Loucy (cell line): ENCODE results near the gene PAQR3.

Experiments
- H2AFZ ChIP-seq: fragments of 200-600 bp; sonication (generic); 2 replicates; pipeline ENCODE4 v1.6.0; 2016; ENCODE audit warnings: antibody characterized with exemption, mild to moderate bottlenecking, low read length, moderate library complexity
- H3F3A ChIP-seq: fragments of 200-600 bp; 2 replicates; pipeline ENCODE4 v1.6.0; 2016; ENCODE audit warnings: antibody characterized with exemption, low read depth, mild to moderate bottlenecking
- H3K27me3 ChIP-seq: fragments of 200-600 bp; sonication (generic); 2 replicates; pipeline ENCODE4 v1.6.1; 2014; ENCODE audit warnings: low read length, mild to moderate bottlenecking; ENCODE audit not compliant: insufficient read depth, poor library complexity, severe bottlenecking
- H3K36me3 ChIP-seq: fragments of 200-600 bp; sonication (generic); 2 replicates; pipeline ENCODE4 v1.6.1; 2016; ENCODE audit warnings: low read length; ENCODE audit not compliant: insufficient read depth
- H3K4me1 ChIP-seq: fragments of 200-600 bp; sonication (generic); 2 replicates; pipeline ENCODE4 v1.5.1; 2014; ENCODE audit warnings: low read length, mild to moderate bottlenecking; ENCODE audit not compliant: insufficient read depth, poor library complexity, severe bottlenecking
- H3K4me2 ChIP-seq: fragments of 200-600 bp; sonication (generic); 2 replicates; pipeline ENCODE4 v1.6.0; 2014; ENCODE audit warnings: antibody characterized with exemption, low read length, low read depth, mild to moderate bottlenecking; ENCODE audit not compliant: poor library complexity, severe bottlenecking
- H3K4me3 ChIP-seq: fragments of 200-600 bp; sonication (generic); 2 replicates; pipeline ENCODE4 v1.5.1; 2014; ENCODE audit warnings: low read length, mild to moderate bottlenecking, mixed read lengths; ENCODE audit not compliant: poor library complexity, severe bottlenecking
- H3K79me2 ChIP-seq: fragments of 200-600 bp; sonication (generic); 2 replicates; pipeline ENCODE4 v1.6.1; 2014; ENCODE audit warnings: low read length; ENCODE audit not compliant: insufficient read depth
- H3K9ac ChIP-seq: fragments of 200-600 bp; sonication (generic); 2 replicates; pipeline ENCODE4 v1.6.0; 2014; ENCODE audit warnings: mild to moderate bottlenecking, low read depth, low read length, moderate library complexity; ENCODE audit not compliant: poor library complexity, severe bottlenecking
- H3K9me2 ChIP-seq: fragments of 200-600 bp; sonication (generic); replicated peaks from 2 replicates; pipeline ENCODE4 v1.6.1; 2016; ENCODE audit warnings: low read depth, low read length, mixed read lengths
- H3K9me3 ChIP-seq: fragments of 200-600 bp; sonication (generic); 2 replicates; pipeline ENCODE4 v1.6.1; 2014; ENCODE audit warnings: mild to moderate bottlenecking, antibody characterized with exemption, low read length, low read depth; ENCODE audit not compliant: insufficient read depth
- H4K20me1 ChIP-seq: fragments of 200-600 bp; sonication (generic); 2 replicates; pipeline ENCODE4 v1.6.0; 2014; ENCODE audit warnings: antibody characterized with exemption, low read length, mild to moderate bottlenecking; ENCODE audit not compliant: insufficient read depth, poor library complexity, severe bottlenecking
- CTCF ChIP-seq: fragments of 200-600 bp; sonication (generic); conservative IDR thresholded peaks from 2 replicates; pipeline ENCODE4 v1.5.1; 2014; ENCODE audit warnings: mild to moderate bottlenecking, antibody characterized with exemption, low read length
- EZH2phosphoT487 ChIP-seq: fragments of 200-600 bp; IDR thresholded peaks from 2 replicates; pipeline ENCODE4 v1.6.1; 2018; ENCODE audit warnings: antibody characterized with exemption, mild to moderate bottlenecking, moderate library complexity, borderline replicate concordance

PAQR3 gene

GRCh38 chr4:78962597-78963115, 23.4 kb upstream of the PAQR3 start:
- Histone ChIP-seq H3K79me2 (no peaks in the 10 kb centered on the region), H3K27me3 (no peaks in the 10 kb centered on the region)
- TF ChIP-seq EZH2phosphoT487 = no peak
- TF ChIP-seq CTCF = no peak

GRCh38 chr4:78960926-78961325, 21.7 kb upstream of the PAQR3 start:
- Histone ChIP-seq H3K4me2 (no peak overlapping the region), H2AFZ (no peak overlapping the region), H3K27me3 (no peaks in the 10 kb centered on the region), H3K79me2 (no peaks in the 10 kb centered on the region), H4K20me1 (no peaks in the 10 kb centered on the region), H3F3A (no peaks in the 10 kb centered on the region), H3K9ac (no peak overlapping the region), H3K4me3 (no peak overlapping the region), H3K9me2 (no peaks in the 10 kb centered on the region), H3K36me3 (no peaks in the 10 kb centered on the region), H3K9me3 (no peaks in the 10 kb centered on the region), H3K4me1 (no peaks in the 10 kb centered on the region)
- TF ChIP-seq EZH2phosphoT487 (no peak), CTCF (no peak)

More at GRCh38 chr4:78962597-78963115, 23.4 kb upstream of the PAQR3 start:
- Histone ChIP-seq H3F3A (no peaks in the 10 kb centered on the region), H3K9ac (no peak overlapping the region), H3K4me3 (no peak overlapping the region), H3K4me1 (no peaks in the 10 kb centered on the region), H3K9me2 (no peaks in the 10 kb centered on the region), H3K4me2 (no peak overlapping the region), H4K20me1 (no peaks in the 10 kb centered on the region), H3K9me3 (no peaks in the 10 kb centered on the region), H2AFZ (no peak overlapping the region), H3K36me3 (no peaks in the 10 kb centered on the region)

DNA sequence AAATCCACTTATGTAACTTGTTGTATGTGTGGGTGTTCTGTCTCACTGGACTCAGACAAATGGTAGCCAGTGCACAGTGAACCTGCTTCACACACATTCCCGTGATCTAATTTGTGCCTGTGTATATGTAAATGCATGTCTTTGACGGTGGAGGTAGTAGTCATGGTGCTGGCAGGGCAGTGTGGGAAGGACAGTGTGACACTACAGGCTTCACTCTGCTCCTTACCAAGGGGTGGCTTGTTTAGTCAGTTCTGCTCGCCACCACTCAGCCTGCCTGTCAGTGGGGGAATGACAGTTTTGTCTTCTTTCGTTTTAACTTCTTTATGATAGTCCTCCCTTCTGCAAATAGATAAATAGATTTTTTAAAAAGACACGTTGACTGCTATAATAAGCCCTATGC, 17.7 kb upstream of the PAQR3 start:
- TF ChIP-seq EZH2phosphoT487 (no peak), CTCF (no peak)
- no peak overlapping the region for H3K4me2 ChIP-seq
- H3K9me3 ChIP-seq = no peaks in the 10 kb centered on the region
- no peaks in the 10 kb centered on the region for H3K36me3 ChIP-seq
- H3K79me2 ChIP-seq = no peaks in the 10 kb centered on the region
- no peaks in the 10 kb centered on the region for H3K27me3 ChIP-seq
- no peak overlapping the region for H3K9ac ChIP-seq
- H2AFZ ChIP-seq = no peak overlapping the region
- no peaks in the 10 kb centered on the region for H3K4me1 ChIP-seq
- no peak overlapping the region for H3K4me3 ChIP-seq
- no peaks in the 10 kb centered on the region for H3F3A ChIP-seq
- H3K9me2 ChIP-seq = no peaks in the 10 kb centered on the region
- H4K20me1 ChIP-seq = no peaks in the 10 kb centered on the region
